ENCODE results near the gene MSRB1.

Gene MSRB1

DNA sequence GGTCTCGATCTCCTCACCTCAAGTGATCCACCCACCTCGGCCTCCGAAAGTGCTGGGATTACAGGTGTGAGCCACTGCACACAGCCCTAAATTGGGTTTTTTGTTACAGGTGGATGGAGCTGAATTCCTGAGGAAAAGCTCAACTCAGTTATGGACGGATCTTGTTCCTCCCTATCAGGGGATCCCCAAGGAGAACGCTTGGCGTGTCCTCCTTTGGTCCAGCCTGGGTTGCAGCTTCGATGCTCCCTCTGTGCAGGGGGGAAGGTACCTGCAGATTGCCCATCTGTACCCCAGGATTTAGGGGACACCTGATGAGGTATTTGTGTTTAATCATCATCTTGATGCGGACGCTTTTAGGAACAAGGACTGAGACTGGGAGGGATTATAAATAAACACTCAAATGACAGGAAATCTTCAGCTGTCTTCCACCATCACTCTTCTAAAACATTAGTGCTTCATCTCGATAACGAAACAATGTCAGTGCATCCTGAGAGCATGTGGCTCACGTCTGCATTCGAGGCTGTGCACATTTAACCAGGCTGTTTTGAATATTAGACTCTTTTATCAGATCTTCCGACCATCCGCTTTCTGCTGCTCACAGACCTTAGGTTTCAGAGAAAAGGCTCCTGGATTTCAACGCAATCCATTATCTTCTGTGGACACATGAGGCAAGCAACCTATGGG lies 52.8 kb downstream of the MSRB1 start:
- TF ChIP-seq, protein P1, sequence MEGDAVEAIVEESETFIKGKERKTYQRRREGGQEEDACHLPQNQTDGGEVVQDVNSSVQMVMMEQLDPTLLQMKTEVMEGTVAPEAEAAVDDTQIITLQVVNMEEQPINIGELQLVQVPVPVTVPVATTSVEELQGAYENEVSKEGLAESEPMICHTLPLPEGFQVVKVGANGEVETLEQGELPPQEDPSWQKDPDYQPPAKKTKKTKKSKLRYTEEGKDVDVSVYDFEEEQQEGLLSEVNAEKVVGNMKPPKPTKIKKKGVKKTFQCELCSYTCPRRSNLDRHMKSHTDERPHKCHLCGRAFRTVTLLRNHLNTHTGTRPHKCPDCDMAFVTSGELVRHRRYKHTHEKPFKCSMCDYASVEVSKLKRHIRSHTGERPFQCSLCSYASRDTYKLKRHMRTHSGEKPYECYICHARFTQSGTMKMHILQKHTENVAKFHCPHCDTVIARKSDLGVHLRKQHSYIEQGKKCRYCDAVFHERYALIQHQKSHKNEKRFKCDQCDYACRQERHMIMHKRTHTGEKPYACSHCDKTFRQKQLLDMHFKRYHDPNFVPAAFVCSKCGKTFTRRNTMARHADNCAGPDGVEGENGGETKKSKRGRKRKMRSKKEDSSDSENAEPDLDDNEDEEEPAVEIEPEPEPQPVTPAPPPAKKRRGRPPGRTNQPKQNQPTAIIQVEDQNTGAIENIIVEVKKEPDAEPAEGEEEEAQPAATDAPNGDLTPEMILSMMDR (conservative IDR thresholded peaks at IDR 0.05; ENCODE audit: low read length): no peak
- no peak for DNase-seq (ENCODE audit: low read depth)

More for the DNA sequence above, 52.8 kb downstream of the MSRB1 start:
- H3K4me3 ChIP-seq (ENCODE audit: low read length): no peak overlapping the region

Data from AG10803 (cell line).